K562 (cell line): ENCODE results near the gene PRPF38A. TPM values are rescaled to one million over a fixed set of nuclear protein-coding genes. Genes with fewer than 3 reads are reported as not detected.
A peak's percentile ranks its signal among the peaks of the same experiment; 100 is the strongest.

Source experiments
- EP400 ChIP-seq: fragments of 450-650 bp; IDR thresholded peaks from 2 replicates; pipeline ENCODE4 v1.6.1; 2017; ENCODE audit warnings: antibody characterized with exemption, mild to moderate bottlenecking, moderate library complexity
- MYC ChIP-seq, 2 experiments: fragments of 250-450 bp in 1 of 2; sonication (Bioruptor Pico) in 1 of 2; IDR thresholded peaks; 2 replicates each; pipeline versions ENCODE4 v1.5.1 to v1.6.1; 2012 to 2021; ENCODE audit warnings: low read depth in 2 of 2, borderline replicate concordance in 1 of 2, improper control_type of control experiment in 1 of 2, low read length in 1 of 2, mild to moderate bottlenecking in 1 of 2, moderate library complexity in 1 of 2
- SIN3A ChIP-seq, 2 experiments: fragments of 150-350 bp in 1 of 2; IDR thresholded peaks; 2 replicates each; pipeline ENCODE4 v1.6.1; 2011 to 2016; ENCODE audit warnings: borderline replicate concordance in 2 of 2, low read depth in 2 of 2, low read length in 2 of 2, mild to moderate bottlenecking in 2 of 2, moderate library complexity in 2 of 2; ENCODE audit not compliant: control insufficient read depth in 1 of 2
- SOX6 ChIP-seq: fragments of 450-650 bp; IDR thresholded peaks from 2 replicates; pipeline ENCODE4 v1.6.1; 2014; ENCODE audit warnings: mild to moderate bottlenecking
- TSC22D4 ChIP-seq: fragments of 450-650 bp; IDR thresholded peaks from 2 replicates; pipeline ENCODE4 v1.6.1; 2016; ENCODE audit warnings: missing genetic modification characterization, missing biosample characterization, control low read depth
- ZBTB7A ChIP-seq: IDR thresholded peaks from 2 replicates; pipeline ENCODE4 v1.6.1; 2011; ENCODE audit warnings: low read depth, mild to moderate bottlenecking, low read length, moderate library complexity, borderline replicate concordance; ENCODE audit not compliant: control insufficient read depth
- ZFPM2 ChIP-seq: fragments of 250-450 bp; sonication (Bioruptor Pico); IDR thresholded peaks from 2 replicates; pipeline ENCODE4 v1.5.1; 2022; ENCODE audit warnings: mild to moderate bottlenecking
- ZNF586 ChIP-seq: fragments of 450-650 bp; formaldehyde crosslinking; conservative IDR thresholded peaks from 2 replicates; pipeline ENCODE4 v1.4.0; 2020; ENCODE audit warnings: mild to moderate bottlenecking, moderate library complexity
- polyA plus RNA-seq, 8 experiments: library from polyadenylated mRNA; depleted of rRNA in 4 of 8; stranded (reverse) in 5 of 8; unstranded in 3 of 8; fragments of >200 nt; fragmentation: Nextera tagmentation in 2 of 8; fragmentation: Illumina TruSeq in 1 of 8; extraction: Ambion mirVana in 2 of 8; extraction: Trizol in 1 of 8; gene quantifications; 2 replicates each; pipeline versions ENCODE4 v1.2.1 to v1.2.3, GENCODE V29; 2011 to 2014; ENCODE audit warnings: inconsistent platforms in 1 of 8, missing spikeins in 1 of 8
- total RNA-seq, 7 experiments: library from RNA; depleted of rRNA in 6 of 7; stranded (reverse); fragments of >200 nt in 6 of 7; fragmentation: Illumina TruSeq in 2 of 7; extraction: Trizol in 2 of 7; gene quantifications; 2 replicates each; pipeline versions ENCODE4 v1.2.1 to v1.2.3, GENCODE V29; 2011 to 2021; ENCODE audit warnings: low replicate concordance in 1 of 7
- TF ChIP-seq, protein P1 (sequence below): fragments of 450-650 bp; IDR thresholded peaks from 2 replicates; pipeline ENCODE4 v1.6.1; 2017; ENCODE audit warnings: mild to moderate bottlenecking, moderate library complexity
- TF ChIP-seq, protein P2 (sequence below): fragments of 450-650 bp; IDR thresholded peaks from 2 replicates; pipeline ENCODE4 v1.6.1; 2016; ENCODE audit warnings: mild to moderate bottlenecking, moderate library complexity

PRPF38A gene
- total and polyA plus RNA-seq, 9 of the 15 experiments (the other 6 are each of a cell fraction or from before 2014, with no cell fraction given): 53.6 to 198 (median 89.2) TPM

DNA sequence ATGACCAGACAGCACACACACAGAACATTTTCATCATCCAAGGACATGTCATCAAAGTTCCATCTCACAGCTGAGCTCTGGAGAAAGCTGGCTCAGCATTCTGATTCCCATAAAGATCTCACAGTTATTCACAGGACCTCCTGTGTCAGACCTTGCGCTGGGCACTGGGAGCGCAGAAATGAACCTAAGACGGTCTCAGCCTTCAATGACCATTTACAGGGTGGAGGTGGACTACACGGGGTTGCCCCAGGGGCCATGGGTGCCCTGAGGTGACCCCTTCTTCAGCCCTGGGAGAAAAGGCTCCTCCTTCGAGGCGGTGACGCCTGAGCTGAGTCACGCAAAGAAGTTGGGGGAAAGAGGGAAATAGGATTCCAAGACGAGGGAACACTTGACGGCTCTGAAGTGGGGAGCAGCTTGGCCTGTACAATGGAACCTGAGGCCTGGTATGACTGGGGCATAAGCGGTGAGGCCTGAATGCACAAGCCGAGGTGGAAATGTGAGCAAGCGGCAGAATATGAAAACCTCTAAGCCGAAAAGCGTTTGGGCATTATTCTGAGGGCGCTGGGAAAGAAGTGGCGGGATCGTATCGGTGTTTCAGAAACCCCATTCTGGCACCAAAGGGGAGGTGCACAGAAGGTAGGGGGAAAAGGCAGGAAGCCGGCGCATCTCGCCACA is 39.2 kb upstream of the PRPF38A start (continued):
- TF ChIP-seq MYC (IDR thresholded peaks at IDR 0.05; ENCODE audit: low read depth, low read length) (no peak), MYC (CRISPR knock-in tag; IDR thresholded peaks at IDR 0.05; ENCODE audit: borderline replicate concordance, low read depth) (peak; percentile 82; the same call in 1 of the 2 replicates), TSC22D4 (no peak), ZBTB7A (peak; percentile 65; the same call in 1 of the 2 replicates), SIN3A (IDR thresholded peaks at IDR 0.05; ENCODE audit: borderline replicate concordance in 2 of 2, control insufficient read depth in 1 of 2, low read depth in 2 of 2, low read length in 2 of 2) (peak in 1 of 2 experiments; percentile 86; a peak in 1 of 4 replicates), ZNF586 (CRISPR knock-in tag) (no peak), EP400 (peak; percentile 72; the same call in 1 of the 2 replicates), ZFPM2 (CRISPR knock-in tag) (no peak), SOX6 (peak; percentile 51; the same call in 1 of the 2 replicates)
- TF ChIP-seq, protein P1, sequence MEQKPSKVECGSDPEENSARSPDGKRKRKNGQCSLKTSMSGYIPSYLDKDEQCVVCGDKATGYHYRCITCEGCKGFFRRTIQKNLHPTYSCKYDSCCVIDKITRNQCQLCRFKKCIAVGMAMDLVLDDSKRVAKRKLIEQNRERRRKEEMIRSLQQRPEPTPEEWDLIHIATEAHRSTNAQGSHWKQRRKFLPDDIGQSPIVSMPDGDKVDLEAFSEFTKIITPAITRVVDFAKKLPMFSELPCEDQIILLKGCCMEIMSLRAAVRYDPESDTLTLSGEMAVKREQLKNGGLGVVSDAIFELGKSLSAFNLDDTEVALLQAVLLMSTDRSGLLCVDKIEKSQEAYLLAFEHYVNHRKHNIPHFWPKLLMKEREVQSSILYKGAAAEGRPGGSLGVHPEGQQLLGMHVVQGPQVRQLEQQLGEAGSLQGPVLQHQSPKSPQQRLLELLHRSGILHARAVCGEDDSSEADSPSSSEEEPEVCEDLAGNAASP: peak; percentile 98
- TF ChIP-seq, protein P2, sequence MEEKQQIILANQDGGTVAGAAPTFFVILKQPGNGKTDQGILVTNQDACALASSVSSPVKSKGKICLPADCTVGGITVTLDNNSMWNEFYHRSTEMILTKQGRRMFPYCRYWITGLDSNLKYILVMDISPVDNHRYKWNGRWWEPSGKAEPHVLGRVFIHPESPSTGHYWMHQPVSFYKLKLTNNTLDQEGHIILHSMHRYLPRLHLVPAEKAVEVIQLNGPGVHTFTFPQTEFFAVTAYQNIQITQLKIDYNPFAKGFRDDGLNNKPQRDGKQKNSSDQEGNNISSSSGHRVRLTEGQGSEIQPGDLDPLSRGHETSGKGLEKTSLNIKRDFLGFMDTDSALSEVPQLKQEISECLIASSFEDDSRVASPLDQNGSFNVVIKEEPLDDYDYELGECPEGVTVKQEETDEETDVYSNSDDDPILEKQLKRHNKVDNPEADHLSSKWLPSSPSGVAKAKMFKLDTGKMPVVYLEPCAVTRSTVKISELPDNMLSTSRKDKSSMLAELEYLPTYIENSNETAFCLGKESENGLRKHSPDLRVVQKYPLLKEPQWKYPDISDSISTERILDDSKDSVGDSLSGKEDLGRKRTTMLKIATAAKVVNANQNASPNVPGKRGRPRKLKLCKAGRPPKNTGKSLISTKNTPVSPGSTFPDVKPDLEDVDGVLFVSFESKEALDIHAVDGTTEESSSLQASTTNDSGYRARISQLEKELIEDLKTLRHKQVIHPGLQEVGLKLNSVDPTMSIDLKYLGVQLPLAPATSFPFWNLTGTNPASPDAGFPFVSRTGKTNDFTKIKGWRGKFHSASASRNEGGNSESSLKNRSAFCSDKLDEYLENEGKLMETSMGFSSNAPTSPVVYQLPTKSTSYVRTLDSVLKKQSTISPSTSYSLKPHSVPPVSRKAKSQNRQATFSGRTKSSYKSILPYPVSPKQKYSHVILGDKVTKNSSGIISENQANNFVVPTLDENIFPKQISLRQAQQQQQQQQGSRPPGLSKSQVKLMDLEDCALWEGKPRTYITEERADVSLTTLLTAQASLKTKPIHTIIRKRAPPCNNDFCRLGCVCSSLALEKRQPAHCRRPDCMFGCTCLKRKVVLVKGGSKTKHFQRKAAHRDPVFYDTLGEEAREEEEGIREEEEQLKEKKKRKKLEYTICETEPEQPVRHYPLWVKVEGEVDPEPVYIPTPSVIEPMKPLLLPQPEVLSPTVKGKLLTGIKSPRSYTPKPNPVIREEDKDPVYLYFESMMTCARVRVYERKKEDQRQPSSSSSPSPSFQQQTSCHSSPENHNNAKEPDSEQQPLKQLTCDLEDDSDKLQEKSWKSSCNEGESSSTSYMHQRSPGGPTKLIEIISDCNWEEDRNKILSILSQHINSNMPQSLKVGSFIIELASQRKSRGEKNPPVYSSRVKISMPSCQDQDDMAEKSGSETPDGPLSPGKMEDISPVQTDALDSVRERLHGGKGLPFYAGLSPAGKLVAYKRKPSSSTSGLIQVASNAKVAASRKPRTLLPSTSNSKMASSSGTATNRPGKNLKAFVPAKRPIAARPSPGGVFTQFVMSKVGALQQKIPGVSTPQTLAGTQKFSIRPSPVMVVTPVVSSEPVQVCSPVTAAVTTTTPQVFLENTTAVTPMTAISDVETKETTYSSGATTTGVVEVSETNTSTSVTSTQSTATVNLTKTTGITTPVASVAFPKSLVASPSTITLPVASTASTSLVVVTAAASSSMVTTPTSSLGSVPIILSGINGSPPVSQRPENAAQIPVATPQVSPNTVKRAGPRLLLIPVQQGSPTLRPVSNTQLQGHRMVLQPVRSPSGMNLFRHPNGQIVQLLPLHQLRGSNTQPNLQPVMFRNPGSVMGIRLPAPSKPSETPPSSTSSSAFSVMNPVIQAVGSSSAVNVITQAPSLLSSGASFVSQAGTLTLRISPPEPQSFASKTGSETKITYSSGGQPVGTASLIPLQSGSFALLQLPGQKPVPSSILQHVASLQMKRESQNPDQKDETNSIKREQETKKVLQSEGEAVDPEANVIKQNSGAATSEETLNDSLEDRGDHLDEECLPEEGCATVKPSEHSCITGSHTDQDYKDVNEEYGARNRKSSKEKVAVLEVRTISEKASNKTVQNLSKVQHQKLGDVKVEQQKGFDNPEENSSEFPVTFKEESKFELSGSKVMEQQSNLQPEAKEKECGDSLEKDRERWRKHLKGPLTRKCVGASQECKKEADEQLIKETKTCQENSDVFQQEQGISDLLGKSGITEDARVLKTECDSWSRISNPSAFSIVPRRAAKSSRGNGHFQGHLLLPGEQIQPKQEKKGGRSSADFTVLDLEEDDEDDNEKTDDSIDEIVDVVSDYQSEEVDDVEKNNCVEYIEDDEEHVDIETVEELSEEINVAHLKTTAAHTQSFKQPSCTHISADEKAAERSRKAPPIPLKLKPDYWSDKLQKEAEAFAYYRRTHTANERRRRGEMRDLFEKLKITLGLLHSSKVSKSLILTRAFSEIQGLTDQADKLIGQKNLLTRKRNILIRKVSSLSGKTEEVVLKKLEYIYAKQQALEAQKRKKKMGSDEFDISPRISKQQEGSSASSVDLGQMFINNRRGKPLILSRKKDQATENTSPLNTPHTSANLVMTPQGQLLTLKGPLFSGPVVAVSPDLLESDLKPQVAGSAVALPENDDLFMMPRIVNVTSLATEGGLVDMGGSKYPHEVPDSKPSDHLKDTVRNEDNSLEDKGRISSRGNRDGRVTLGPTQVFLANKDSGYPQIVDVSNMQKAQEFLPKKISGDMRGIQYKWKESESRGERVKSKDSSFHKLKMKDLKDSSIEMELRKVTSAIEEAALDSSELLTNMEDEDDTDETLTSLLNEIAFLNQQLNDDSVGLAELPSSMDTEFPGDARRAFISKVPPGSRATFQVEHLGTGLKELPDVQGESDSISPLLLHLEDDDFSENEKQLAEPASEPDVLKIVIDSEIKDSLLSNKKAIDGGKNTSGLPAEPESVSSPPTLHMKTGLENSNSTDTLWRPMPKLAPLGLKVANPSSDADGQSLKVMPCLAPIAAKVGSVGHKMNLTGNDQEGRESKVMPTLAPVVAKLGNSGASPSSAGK: peak; percentile 82
